ENCODE data around the gene ARPC2. TPM values are rescaled to one million over a fixed set of nuclear protein-coding genes. Genes with fewer than 3 reads are reported as not detected.

The ARPC2 gene
- total RNA-seq, 1 experiment from 2014 or later, result 213 TPM

- no peak for DNase-seq
- CTCF ChIA-PET, result no interaction called here
Measured at GRCh38 chr2:218179782-218180181, 37.2 kb upstream of the ARPC2 start.

GRCh38 chr2:218180467-218181114 is 36.4 kb upstream of the ARPC2 start:
- no peaks in the 10 kb centered on the region for H3K36me3 ChIP-seq (ENCODE audit: low read depth, low read length)
- H3K4me1 ChIP-seq (ENCODE audit: insufficient read depth, low read length), result no peaks in the 10 kb centered on the region
- H3K27me3 ChIP-seq (ENCODE audit: low read length), result peaks cover 8% of the 10 kb centered on the region
- H3K27ac ChIP-seq (ENCODE audit: low read length), result no peak overlapping the region
- H3K9ac ChIP-seq (ENCODE audit: low read length), result no peak overlapping the region
- ChIA-PET CTCF (no interaction called here), POLR2A (ENCODE audit: unreplicated experiment) (no interaction called here)
- intact Hi-C loops (cut with micrococcal nuclease), result loop anchor here (10.0 kb wide), 1 partner anchor 174 kb away; the partner anchor contains the start of gene CATIP
- no peak overlapping the region for H3K4me2 ChIP-seq (ENCODE audit: low read length)
- TF ChIP-seq EZH2phosphoT487 (IDR thresholded peaks at IDR 0.05; ENCODE audit: borderline replicate concordance, low read length) (no peak), EZH2 (IDR thresholded peaks at IDR 0.05; ENCODE audit: low read length, unreplicated experiment) (no peak)
- TF ChIP-seq, protein P1, sequence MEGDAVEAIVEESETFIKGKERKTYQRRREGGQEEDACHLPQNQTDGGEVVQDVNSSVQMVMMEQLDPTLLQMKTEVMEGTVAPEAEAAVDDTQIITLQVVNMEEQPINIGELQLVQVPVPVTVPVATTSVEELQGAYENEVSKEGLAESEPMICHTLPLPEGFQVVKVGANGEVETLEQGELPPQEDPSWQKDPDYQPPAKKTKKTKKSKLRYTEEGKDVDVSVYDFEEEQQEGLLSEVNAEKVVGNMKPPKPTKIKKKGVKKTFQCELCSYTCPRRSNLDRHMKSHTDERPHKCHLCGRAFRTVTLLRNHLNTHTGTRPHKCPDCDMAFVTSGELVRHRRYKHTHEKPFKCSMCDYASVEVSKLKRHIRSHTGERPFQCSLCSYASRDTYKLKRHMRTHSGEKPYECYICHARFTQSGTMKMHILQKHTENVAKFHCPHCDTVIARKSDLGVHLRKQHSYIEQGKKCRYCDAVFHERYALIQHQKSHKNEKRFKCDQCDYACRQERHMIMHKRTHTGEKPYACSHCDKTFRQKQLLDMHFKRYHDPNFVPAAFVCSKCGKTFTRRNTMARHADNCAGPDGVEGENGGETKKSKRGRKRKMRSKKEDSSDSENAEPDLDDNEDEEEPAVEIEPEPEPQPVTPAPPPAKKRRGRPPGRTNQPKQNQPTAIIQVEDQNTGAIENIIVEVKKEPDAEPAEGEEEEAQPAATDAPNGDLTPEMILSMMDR (conservative IDR thresholded peaks at IDR 0.05; ENCODE audit: low read depth, low read length), result no peak
- H3K9me3 ChIP-seq (ENCODE audit: low read length), result no peaks in the 10 kb centered on the region
- H3K4me3 ChIP-seq (ENCODE audit: low read length), result no peak overlapping the region
- no peaks in the 10 kb centered on the region for H4K20me1 ChIP-seq (ENCODE audit: low read length)
- H2AFZ ChIP-seq (ENCODE audit: low read length), result no peak overlapping the region
- no peaks in the 10 kb centered on the region for H3K9me2 ChIP-seq (replicated peaks; ENCODE audit: low read length)
- no peaks in the 10 kb centered on the region for H3K79me2 ChIP-seq (ENCODE audit: low read length)
- ATAC-seq, result no peak
- H3F3A ChIP-seq (ENCODE audit: low read length, unreplicated experiment), result no peaks in the 10 kb centered on the region
- no peak for DNase-seq
- BruUV-seq (replicated peaks), result no TSS peak

More at GRCh38 chr2:218179782-218180181, 37.2 kb upstream of the ARPC2 start:
- Histone ChIP-seq H2AFZ (ENCODE audit: low read length) (no peak overlapping the region), H3K27ac (ENCODE audit: low read length) (no peak overlapping the region), H3K36me3 (ENCODE audit: low read depth, low read length) (no peaks in the 10 kb centered on the region), H3K9me3 (ENCODE audit: low read length) (no peaks in the 10 kb centered on the region), H3K4me1 (ENCODE audit: insufficient read depth, low read length) (no peaks in the 10 kb centered on the region), H3K79me2 (ENCODE audit: low read length) (no peaks in the 10 kb centered on the region), H3K9ac (ENCODE audit: low read length) (no peak overlapping the region), H4K20me1 (ENCODE audit: low read length) (no peaks in the 10 kb centered on the region), H3K27me3 (ENCODE audit: low read length) (peaks cover 8% of the 10 kb centered on the region), H3F3A (ENCODE audit: low read length, unreplicated experiment) (no peaks in the 10 kb centered on the region), H3K9me2 (replicated peaks; ENCODE audit: low read length) (no peaks in the 10 kb centered on the region), H3K4me2 (ENCODE audit: low read length) (no peak overlapping the region), H3K4me3 (ENCODE audit: low read length) (no peak overlapping the region)
- no peak for ATAC-seq
- BruUV-seq (replicated peaks), result no TSS peak
- no peak for TF ChIP-seq EZH2phosphoT487 (IDR thresholded peaks at IDR 0.05; ENCODE audit: borderline replicate concordance, low read length)
- TF ChIP-seq, protein P1 (conservative IDR thresholded peaks at IDR 0.05; ENCODE audit: low read depth, low read length), result no peak
- TF ChIP-seq EZH2 (IDR thresholded peaks at IDR 0.05; ENCODE audit: low read length, unreplicated experiment), result no peak
- intact Hi-C loops (cut with micrococcal nuclease), result loop anchor here (10.0 kb wide), 1 partner anchor 175 kb away; the partner anchor contains the start of gene CATIP
- POLR2A ChIA-PET (ENCODE audit: unreplicated experiment), result no interaction called here

- Histone ChIP-seq H3K36me3 (ENCODE audit: low read depth, low read length) (no peaks in the 10 kb centered on the region), H3K27me3 (ENCODE audit: low read length) (peaks cover 8% of the 10 kb centered on the region), H3F3A (ENCODE audit: low read length, unreplicated experiment) (no peaks in the 10 kb centered on the region), H4K20me1 (ENCODE audit: low read length) (no peaks in the 10 kb centered on the region), H3K79me2 (ENCODE audit: low read length) (no peaks in the 10 kb centered on the region), H3K9me3 (ENCODE audit: low read length) (no peaks in the 10 kb centered on the region), H3K27ac (ENCODE audit: low read length) (no peak overlapping the region), H3K4me2 (ENCODE audit: low read length) (no peak overlapping the region), H3K4me1 (ENCODE audit: insufficient read depth, low read length) (0 out of 2 replicates have a peak, but pooled peaks cover 4% of the 10 kb centered on the region), H2AFZ (ENCODE audit: low read length) (no peak overlapping the region), H3K4me3 (ENCODE audit: low read length) (no peak overlapping the region), H3K9me2 (replicated peaks; ENCODE audit: low read length) (no peaks in the 10 kb centered on the region), H3K9ac (ENCODE audit: low read length) (no peak overlapping the region)
- ChIA-PET CTCF (no interaction called here), POLR2A (ENCODE audit: unreplicated experiment) (no interaction called here)
- intact Hi-C loops (cut with micrococcal nuclease), result loop anchor here (10.0 kb wide), 1 partner anchor 170 kb away; the partner anchor contains the start of gene CATIP
- no peak for TF ChIP-seq EZH2 (IDR thresholded peaks at IDR 0.05; ENCODE audit: low read length, unreplicated experiment)
- TF ChIP-seq EZH2phosphoT487 (IDR thresholded peaks at IDR 0.05; ENCODE audit: borderline replicate concordance, low read length), result no peak
- TF ChIP-seq, protein P1 (conservative IDR thresholded peaks at IDR 0.05; ENCODE audit: low read depth, low read length), result no peak
- no peak for DNase-seq
- BruUV-seq (replicated peaks), result no TSS peak
- no peak for ATAC-seq
Measured at GRCh38 chr2:218184331-218184730, 32.7 kb upstream of the ARPC2 start.
